Measurements from ENCODE around the gene MFSD6.

GRCh38 chr2:190506666-190507065 lies 98.5 kb downstream of the MFSD6 start:
- TF ChIP-seq POLR2A (IDR thresholded peaks at IDR 0.05) (no peak), CTCF (IDR thresholded peaks at IDR 0.05) (no peak)

Measured in thyroid gland (tissue), 4 donors.